H1 (cell line): Measurements from ENCODE around the gene ADCY9. TPM values are rescaled to one million over a fixed set of nuclear protein-coding genes. Genes with fewer than 3 reads are reported as not detected.
A peak's percentile ranks its signal among the peaks of the same experiment; 100 is the strongest.

Source experiments
- CTCF ChIA-PET: fragments of 300-600 bp; sonication (Branson Sonifier 250); formaldehyde crosslinking; loops from one replicate; lab custom pipeline; 2021; ENCODE audit not compliant: partially characterized antibody; lab: Charles Lee
- POLR2A ChIA-PET: fragments of 300-600 bp; sonication (Branson Sonifier 250); formaldehyde crosslinking; loops from one replicate; lab custom pipeline; 2021; ENCODE audit warnings: inconsistent platforms; ENCODE audit not compliant: partially characterized antibody; lab: Charles Lee
- DNase-seq, 2 experiments: peaks; one replicate each; pipeline versions ENCODE4 v3.0.0 to v3.0.0-alpha.2; 2010 to 2022; ENCODE audit warnings: low spot score in 2 of 2, low read depth in 1 of 2, mixed read lengths in 1 of 2
- FAIRE-seq: peaks from 2 replicates; lab custom pipeline; 2011; peaks lifted over from hg19 to GRCh38; lab: Jason Lieb, UNC
- H2AFZ ChIP-seq: 2 replicates; pipeline ENCODE4 v1.8.1; 2012; ENCODE audit warnings: low read length, inconsistent platforms
- H2AK5ac ChIP-seq: 2 replicates; pipeline ENCODE4 v1.6.1; 2013; ENCODE audit warnings: low read depth, low read length
- H2BK120ac ChIP-seq: replicated peaks from 2 replicates; pipeline ENCODE3; 2013; ENCODE audit warnings: low read depth, low read length, inconsistent platforms
- H2BK12ac ChIP-seq: 2 replicates; pipeline ENCODE4 v1.6.1; 2013; ENCODE audit warnings: low read depth, low read length
- H2BK15ac ChIP-seq: 2 replicates; pipeline ENCODE4 v1.6.1; 2013; ENCODE audit warnings: low read length
- H2BK20ac ChIP-seq: 2 replicates; pipeline ENCODE4 v1.6.1; 2013; ENCODE audit warnings: low read length
- H2BK5ac ChIP-seq: 2 replicates; pipeline ENCODE4 v1.6.1; 2013; ENCODE audit warnings: low read depth, low read length
- H3K14ac ChIP-seq: 2 replicates; pipeline ENCODE4 v1.6.1; 2013; ENCODE audit warnings: inconsistent platforms; ENCODE audit not compliant: insufficient read length
- H3K18ac ChIP-seq: 2 replicates; pipeline ENCODE4 v1.6.1; 2013; ENCODE audit warnings: low read length; ENCODE audit errors: extremely low read depth
- H3K23ac ChIP-seq: 2 replicates; pipeline ENCODE4 v1.6.1; 2013; ENCODE audit warnings: inconsistent platforms; ENCODE audit not compliant: insufficient read length
- H3K23me2 ChIP-seq: 2 replicates; pipeline ENCODE4 v1.6.1; 2013; ENCODE audit warnings: low read depth, low read length
- H3K27ac ChIP-seq: 2 replicates; pipeline ENCODE4 v1.6.1; 2011; ENCODE audit warnings: low read depth, low read length, inconsistent platforms
- H3K27me3 ChIP-seq, 4 experiments: replicated peaks in 1 of 4; 1 replicate in 1 of 4; 2 replicates in 3 of 4; pipeline versions ENCODE4 v1.6.1 to v1.8.1; 2011 to 2013; ENCODE audit warnings: low read length in 3 of 4, mild to moderate bottlenecking in 3 of 4, inconsistent platforms in 2 of 4, mixed read lengths in 2 of 4, moderate library complexity in 1 of 4; ENCODE audit not compliant: control insufficient read depth in 3 of 4, insufficient read depth in 3 of 4; ENCODE audit errors: extremely low read depth in 1 of 4
- H3K36me3 ChIP-seq, 4 experiments: 2 replicates each; pipeline versions ENCODE4 v1.6.1 to v1.8.1; 2011 to 2013; ENCODE audit warnings: mild to moderate bottlenecking in 4 of 4, low read length in 3 of 4, moderate library complexity in 2 of 4, control low read depth in 1 of 4, inconsistent platforms in 1 of 4; ENCODE audit not compliant: insufficient read depth in 4 of 4, control insufficient read depth in 2 of 4
- H3K4ac ChIP-seq: replicated peaks from 2 replicates; pipeline ENCODE3; 2013; ENCODE audit warnings: low read length, low read depth, mixed read lengths, inconsistent platforms; ENCODE audit not compliant: insufficient read length
- H3K4me1 ChIP-seq, 4 experiments: replicated peaks in 1 of 4; 1 replicate in 1 of 4; 2 replicates in 3 of 4; pipeline versions ENCODE4 v1.6.1 to v1.8.1; 2011 to 2013; ENCODE audit warnings: low read length in 3 of 4, inconsistent platforms in 2 of 4, mixed read lengths in 1 of 4; ENCODE audit not compliant: insufficient read depth in 4 of 4, control insufficient read depth in 3 of 4
- H3K4me2 ChIP-seq, 2 experiments: 2 replicates each; pipeline versions ENCODE4 v1.6.1 to v1.8.1; 2011 to 2013; ENCODE audit warnings: low read depth in 2 of 2, low read length in 2 of 2, control low read depth in 1 of 2, inconsistent platforms in 1 of 2, mild to moderate bottlenecking in 1 of 2; ENCODE audit not compliant: insufficient read depth in 1 of 2
- H3K4me3 ChIP-seq, 4 experiments: fragments of 200-600, 300-600 bp in 1 of 4; sonication (generic), shearing (Covaris generic), sonication (Bioruptor Twin) in 1 of 4; 2 replicates each; pipeline versions ENCODE4 v1.5.1 to v1.8.1; 2011 to 2016; ENCODE audit warnings: low read length in 4 of 4, low read depth in 3 of 4, control low read depth in 2 of 4, inconsistent platforms in 2 of 4, mild to moderate bottlenecking in 2 of 4, mixed read lengths in 1 of 4, moderate library complexity in 1 of 4; ENCODE audit not compliant: insufficient read depth in 2 of 4; ENCODE audit errors: extremely low read depth in 1 of 4
- H3K56ac ChIP-seq: replicated peaks from 2 replicates; pipeline ENCODE3; 2013; ENCODE audit warnings: low read depth, mild to moderate bottlenecking, mixed read lengths, low read length, inconsistent platforms; ENCODE audit not compliant: insufficient read length
- H3K79me1 ChIP-seq: 2 replicates; pipeline ENCODE4 v1.6.1; 2013; ENCODE audit warnings: low read depth, low read length, control low read depth
- H3K79me2 ChIP-seq, 2 experiments: 2 replicates each; pipeline versions ENCODE4 v1.6.1 to v1.8.1; 2012 to 2013; ENCODE audit warnings: low read length in 2 of 2, mild to moderate bottlenecking in 2 of 2, inconsistent platforms in 1 of 2; ENCODE audit not compliant: insufficient read depth in 2 of 2, control insufficient read depth in 1 of 2
- H3K9ac ChIP-seq, 4 experiments: replicated peaks in 1 of 4; 1 replicate in 1 of 4; 2 replicates in 3 of 4; pipeline versions ENCODE4 v1.6.1 to v1.8.1; 2011 to 2013; ENCODE audit warnings: low read depth in 3 of 4, low read length in 3 of 4, control low read depth in 2 of 4, mild to moderate bottlenecking in 2 of 4, moderate library complexity in 2 of 4, inconsistent platforms in 1 of 4; ENCODE audit errors: extremely low read depth in 1 of 4
- H3K9me3 ChIP-seq, 2 experiments: 2 replicates each; pipeline versions ENCODE4 v1.6.1 to v1.8.1; 2012 to 2013; ENCODE audit warnings: mild to moderate bottlenecking in 2 of 2, moderate library complexity in 2 of 2, control low read depth in 1 of 2, inconsistent platforms in 1 of 2, low read depth in 1 of 2, low read length in 1 of 2, mixed read lengths in 1 of 2; ENCODE audit not compliant: insufficient read depth in 2 of 2
- H4K20me1 ChIP-seq, 2 experiments: replicated peaks in 1 of 2; 2 replicates each; pipeline versions ENCODE3 to v1.8.1; 2011 to 2013; ENCODE audit warnings: inconsistent platforms in 2 of 2, low read length in 2 of 2, mild to moderate bottlenecking in 1 of 2; ENCODE audit not compliant: insufficient read depth in 2 of 2, control insufficient read depth in 1 of 2
- H4K5ac ChIP-seq: 2 replicates; pipeline ENCODE4 v1.6.1; 2013; ENCODE audit warnings: low read length, low read depth, mixed read lengths, inconsistent platforms; ENCODE audit not compliant: insufficient read length
- H4K8ac ChIP-seq: 2 replicates; pipeline ENCODE4 v1.8.0; 2013; ENCODE audit warnings: mild to moderate bottlenecking, moderate library complexity, low read length, inconsistent platforms; ENCODE audit not compliant: insufficient read depth; ENCODE audit errors: extremely low read depth
- H4K91ac ChIP-seq: replicated peaks from 2 replicates; pipeline ENCODE3; 2013; ENCODE audit warnings: low read length, mixed read lengths, inconsistent platforms; ENCODE audit not compliant: insufficient read length
- HDAC6 ChIP-seq: IDR thresholded peaks from one replicate; pipeline ENCODE4 v1.7.1; 2012; ENCODE audit warnings: low read depth, mild to moderate bottlenecking, inconsistent platforms, low read length, moderate library complexity
- RAD21 ChIP-seq, 2 experiments: IDR thresholded peaks in 1 of 2; conservative IDR thresholded peaks in 1 of 2; 2 replicates each; pipeline ENCODE4 v1.6.1; 2011; ENCODE audit warnings: low read depth in 2 of 2, low read length in 2 of 2, improper control_type of control experiment in 1 of 2, inconsistent platforms in 1 of 2, mild to moderate bottlenecking in 1 of 2, moderate library complexity in 1 of 2
- SUZ12 ChIP-seq: fragments of 200-600 bp; sonication (generic); IDR thresholded peaks from 2 replicates; pipeline ENCODE4 v1.6.1; 2012; ENCODE audit warnings: mild to moderate bottlenecking, inconsistent platforms, low read length, moderate library complexity, mixed read lengths
- USF2 ChIP-seq: IDR thresholded peaks from 2 replicates; pipeline ENCODE4 v1.6.1; 2011; ENCODE audit warnings: low read length, improper control_type of control experiment
- ZNF274 ChIP-seq: IDR thresholded peaks from 2 replicates; pipeline ENCODE4 v1.7.0; 2012; ENCODE audit warnings: low read length, borderline replicate concordance; ENCODE audit errors: extremely low read depth
- WGBS, 2 experiments: shearing (Covaris generic) in 1 of 2; methylation state at CpG; one replicate each; pipeline versions ENCODE4 v1.1.6 to v1.1.7; 2013 to 2015; ENCODE audit warnings: low lambda C conversion rate in 2 of 2, mixed read lengths in 2 of 2, inconsistent platforms in 1 of 2, low coverage in 1 of 2, missing lambda C conversion rate in 1 of 2; ENCODE audit not compliant: insufficient replicate concordance in 2 of 2, insufficient coverage in 1 of 2, insufficient read length in 1 of 2; ENCODE audit errors: extremely low coverage in 1 of 2, missing lambda C conversion rate in 1 of 2; 5-methylcytosine and 5-hydroxymethylcytosine counted together
- polyA plus RNA-seq, 7 experiments: library from polyadenylated mRNA; depleted of rRNA in 3 of 7; stranded (reverse) in 5 of 7; unstranded in 2 of 7; fragments of >200 nt in 5 of 7; fragments of 200-250 nt in 2 of 7; gene quantifications; 1 replicate in 5 of 7; 2 replicates in 1 of 7; 4 replicates in 1 of 7; pipeline versions ENCODE4 v1.2.1 to v1.2.3, GENCODE V29; 2011 to 2013; ENCODE audit warnings: missing spikeins in 2 of 7, mixed read lengths in 2 of 7
- total RNA-seq: library from RNA; stranded (reverse); fragmentation: NEBNext Ultra II Directional; extraction: Animal tissue kit (Norgen Biotek cat#: 25700); gene quantifications from 2 replicates; pipeline ENCODE4 v1.2.1, GENCODE V29; 2021

ADCY9 gene
- total and polyA plus RNA-seq, 2 of the 8 experiments (the other 6 are each of a cell fraction or from before 2014, with no cell fraction given): 5.4 to 13.1 TPM

DNA sequence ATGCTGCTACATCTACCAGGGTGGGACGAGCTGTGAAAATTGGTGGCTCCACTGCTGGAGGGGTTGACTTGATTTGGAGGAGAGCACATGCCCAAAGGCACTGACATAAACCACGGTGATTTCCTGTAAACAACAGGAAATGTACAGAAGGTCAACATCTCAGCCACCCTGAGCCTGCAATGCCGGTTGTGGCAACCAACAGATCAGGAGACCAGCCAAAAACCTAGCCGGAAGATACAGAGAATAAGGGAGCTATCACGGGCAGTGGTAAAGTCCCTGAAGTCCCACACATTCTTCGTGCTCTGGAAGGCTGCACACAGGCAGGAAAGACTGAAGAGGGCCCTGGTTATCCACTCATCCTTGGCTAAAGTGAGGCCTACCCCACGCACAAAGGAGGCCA is 56.2 kb downstream of the ADCY9 start:
- no peaks in the 10 kb centered on the region for H3K23me2 ChIP-seq
- no peak overlapping the region for H2AK5ac ChIP-seq
- H3K18ac ChIP-seq: peak overlapping the region; percentile 24; the same call in 1 of the 2 replicates
- H2BK120ac ChIP-seq: no peak overlapping the region
- H2BK20ac ChIP-seq: no peak overlapping the region
- H4K5ac ChIP-seq: no peak overlapping the region
- H3K23ac ChIP-seq: no peak overlapping the region
- 0 out of 2 replicates have a peak overlapping the region, but pooled peaks have one; percentile 10 for H2BK15ac ChIP-seq
- no peaks in the 10 kb centered on the region for H3K9me3 ChIP-seq
- H3K9ac ChIP-seq: no peak overlapping the region
- WGBS, 2 experiments: 75% methylated on average over 7 of the region's 7 CpGs; no CpG with 5 or more reads in 1 of the 2 experiments
- no peak overlapping the region for H2BK5ac ChIP-seq
- no peak overlapping the region for H3K56ac ChIP-seq
- POLR2A ChIA-PET: interaction anchor here (0.7 kb wide), 1 partner anchor 15 kb away, joined by 3 read pairs; no protein-coding TSS in a partner anchor
- no peaks in the 10 kb centered on the region for H3K27me3 ChIP-seq
- TF ChIP-seq RAD21 (IDR thresholded peaks at IDR 0.05 in 1 of 2, conservative IDR thresholded peaks at IDR 0.05 in 1 of 2; ENCODE audit: low read depth in 2 of 2, low read length in 2 of 2) (0 out of 4 replicates have a peak, but pooled peaks of 1 of the 2 experiments have one; percentile 6), HDAC6 (no peak), SUZ12 (no peak), ZNF274 (no peak), USF2 (no peak)
- TF ChIP-seq, all 59 proteins: peak for 1
- H3K36me3 ChIP-seq: no peaks in the 10 kb centered on the region
- H2BK12ac ChIP-seq: no peak overlapping the region
- DNase-seq: no peak
- 0 out of 7 replicates have a peak, but pooled peaks cover 0 to 2% (median 0%) of the 10 kb centered on the region in 4 experiments for H3K4me1 ChIP-seq
- no peak overlapping the region for H4K91ac ChIP-seq
- FAIRE-seq: no peak
- no peaks in the 10 kb centered on the region for H3K79me1 ChIP-seq
- H3K4ac ChIP-seq: no peak overlapping the region
- H3K4me2 ChIP-seq: no peak overlapping the region
- H3K27ac ChIP-seq: no peak overlapping the region
- CTCF ChIA-PET: interaction anchor here (0.6 to 1.9 kb wide), 3 partner anchors 68 to 194 kb away, joined by 3 to 4 read pairs (median 3); no protein-coding TSS in a partner anchor
- no peak overlapping the region for H3K14ac ChIP-seq
- no peak overlapping the region for H2AFZ ChIP-seq
- no peak overlapping the region for H3K4me3 ChIP-seq
- H4K20me1 ChIP-seq: no peaks in the 10 kb centered on the region
- no peaks in the 10 kb centered on the region for H3K79me2 ChIP-seq
- peak overlapping the region; percentile 14; the same call in 1 of the 2 replicates for H4K8ac ChIP-seq
